HG02973 (cell line): ENCODE measurements around the gene TWNK.
"Not testable (repeated sequence)": the region's sequence is repeated elsewhere in the genome, so short reads cannot be mapped to it uniquely, and the experiment has no call there.

Source experiments
- ATAC-seq: cut with Tn5 transposase; IDR thresholded peaks from one replicate; pipeline ENCODE4 v1.9.1; 2021; ENCODE audit warnings: moderate library complexity; ENCODE audit not compliant: unreplicated experiment

The TWNK gene

DNA sequence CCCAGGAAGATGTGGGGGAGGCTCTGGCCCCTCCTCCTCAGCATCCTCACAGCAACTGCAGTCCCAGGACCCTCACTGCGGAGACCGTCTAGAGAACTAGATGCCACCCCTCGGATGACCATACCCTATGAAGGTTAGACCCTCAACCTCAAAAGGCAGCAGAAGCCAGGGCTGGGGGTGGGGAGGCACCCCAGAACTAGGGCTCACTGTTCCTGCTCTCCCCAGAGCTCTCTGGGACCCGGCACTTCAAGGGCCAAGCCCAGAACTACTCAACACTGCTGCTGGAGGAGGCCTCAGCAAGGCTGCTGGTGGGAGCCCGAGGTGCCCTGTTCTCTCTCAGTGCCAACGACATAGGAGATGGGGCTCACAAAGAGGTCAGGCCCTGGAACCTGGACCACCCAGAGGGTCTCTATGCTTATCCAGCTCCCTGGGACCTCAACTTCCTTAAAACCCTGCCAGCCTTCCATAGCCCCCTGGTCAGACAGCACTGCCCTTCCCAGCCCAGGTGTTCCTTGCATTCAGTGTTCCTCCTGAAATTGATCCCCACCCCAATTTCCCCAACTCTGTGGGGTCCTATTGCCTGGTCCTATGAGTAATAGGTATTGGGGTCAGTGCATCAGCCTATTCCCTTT lies 14.3 kb upstream of the TWNK start:
- no peak for ATAC-seq

DNA sequence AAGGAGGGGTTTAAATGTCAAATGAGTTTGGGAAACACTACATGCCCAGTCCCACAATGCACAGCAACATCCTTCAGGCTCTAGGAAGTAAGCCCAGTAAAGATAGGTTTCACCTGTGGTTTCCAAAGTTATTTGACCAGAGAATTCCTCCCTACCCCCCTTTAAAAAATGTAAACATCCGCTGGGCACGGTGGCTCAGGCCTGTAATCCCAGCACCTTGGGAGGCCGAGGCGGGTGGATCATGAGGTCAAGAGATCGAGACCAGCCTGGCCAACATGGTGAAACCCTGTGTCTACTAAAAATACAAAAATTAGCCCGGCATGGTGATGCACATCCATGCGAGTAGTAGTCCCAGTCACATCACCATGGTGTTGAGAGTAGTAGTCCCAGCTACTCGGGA lies 11.9 kb upstream of the TWNK start:
- not testable (repeated sequence) for ATAC-seq

DNA sequence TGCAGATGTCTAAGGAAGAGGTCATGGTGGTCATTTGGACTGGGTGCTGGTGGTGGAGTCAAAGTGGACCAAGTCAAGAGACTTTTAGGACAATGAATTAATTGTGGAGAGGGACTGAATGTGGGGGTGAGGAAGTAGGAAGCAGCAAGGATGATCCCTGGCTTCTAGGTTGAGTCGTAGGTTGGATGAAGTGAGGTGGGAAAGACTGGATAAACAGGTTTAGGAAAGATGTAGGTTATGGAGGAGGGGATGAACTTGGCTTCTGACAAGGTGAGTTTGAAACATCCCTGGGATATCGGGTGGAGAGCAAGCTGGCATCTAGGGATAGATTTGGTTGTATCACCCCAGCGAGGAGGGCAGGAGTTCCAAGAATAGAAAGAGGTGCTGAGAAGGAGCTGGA lies 10.4 kb upstream of the TWNK start:
- ATAC-seq, result no peak

DNA sequence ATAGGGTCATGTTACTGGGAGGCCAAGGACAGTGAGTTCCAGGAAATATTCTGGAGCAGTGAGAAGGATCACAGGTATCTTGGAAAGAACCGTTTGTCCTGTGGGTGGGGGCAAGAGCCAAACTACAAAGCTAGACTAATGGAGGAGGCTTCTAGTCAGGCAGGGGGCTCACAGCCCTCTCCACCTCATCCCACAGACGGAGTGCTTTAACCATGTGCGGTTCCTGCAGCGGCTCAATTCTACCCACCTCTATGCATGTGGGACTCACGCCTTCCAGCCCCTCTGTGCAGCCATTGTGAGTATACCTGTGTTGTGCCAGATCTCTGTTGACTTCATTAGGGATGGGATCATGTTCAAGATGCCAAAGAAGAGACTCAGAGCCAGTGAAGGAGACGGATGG lies 9.9 kb upstream of the TWNK start:
- ATAC-seq, result no peak

DNA sequence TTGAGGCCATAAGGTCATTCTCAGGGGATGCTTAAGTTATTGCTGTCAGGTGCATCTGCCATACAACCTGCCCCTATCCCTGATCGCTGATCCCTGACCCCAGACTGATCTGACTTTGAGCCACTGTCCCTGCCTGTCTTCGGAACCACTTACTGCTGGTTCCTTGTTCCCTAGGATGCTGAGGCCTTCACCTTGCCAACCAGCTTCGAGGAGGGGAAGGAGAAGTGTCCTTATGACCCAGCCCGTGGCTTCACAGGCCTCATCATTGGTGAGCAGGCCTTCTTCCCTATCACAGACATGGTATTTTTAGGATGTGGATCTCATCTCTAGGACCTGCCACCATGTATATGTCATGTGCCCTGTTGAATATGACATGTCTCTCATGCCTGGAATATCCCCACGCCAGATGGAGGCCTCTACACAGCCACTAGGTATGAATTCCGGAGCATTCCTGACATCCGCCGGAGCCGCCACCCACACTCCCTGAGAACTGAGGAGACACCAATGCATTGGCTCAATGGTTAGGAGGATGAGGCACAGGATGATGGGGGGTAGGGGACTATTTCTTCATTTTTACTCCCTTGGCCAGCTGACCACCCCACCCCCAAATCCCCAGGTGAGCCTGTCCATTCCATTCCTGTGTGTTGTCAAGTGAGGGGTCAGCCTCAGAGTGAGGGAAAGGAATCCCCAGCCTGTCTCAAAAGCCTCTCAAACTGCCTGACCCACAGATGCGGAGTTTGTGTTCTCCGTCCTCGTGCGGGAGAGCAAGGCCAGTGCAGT lies 9.0 kb upstream of the TWNK start:
- ATAC-seq, result no peak

DNA sequence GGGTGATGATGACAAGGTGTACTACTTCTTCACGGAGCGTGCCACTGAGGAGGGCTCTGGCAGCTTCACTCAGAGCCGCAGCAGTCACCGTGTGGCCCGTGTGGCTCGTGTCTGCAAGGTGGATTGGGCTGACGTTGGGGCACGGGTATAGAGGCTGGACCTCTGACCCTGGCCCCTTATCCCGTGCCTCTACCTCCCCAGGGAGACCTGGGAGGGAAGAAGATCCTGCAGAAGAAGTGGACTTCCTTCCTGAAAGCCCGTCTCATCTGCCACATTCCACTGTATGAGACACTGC lies 8.5 kb upstream of the TWNK start:
- no peak for ATAC-seq

- ATAC-seq, result no peak
Measured at GRCh38 chr10:100979791-100980272, 7.5 kb upstream of the TWNK start.

DNA sequence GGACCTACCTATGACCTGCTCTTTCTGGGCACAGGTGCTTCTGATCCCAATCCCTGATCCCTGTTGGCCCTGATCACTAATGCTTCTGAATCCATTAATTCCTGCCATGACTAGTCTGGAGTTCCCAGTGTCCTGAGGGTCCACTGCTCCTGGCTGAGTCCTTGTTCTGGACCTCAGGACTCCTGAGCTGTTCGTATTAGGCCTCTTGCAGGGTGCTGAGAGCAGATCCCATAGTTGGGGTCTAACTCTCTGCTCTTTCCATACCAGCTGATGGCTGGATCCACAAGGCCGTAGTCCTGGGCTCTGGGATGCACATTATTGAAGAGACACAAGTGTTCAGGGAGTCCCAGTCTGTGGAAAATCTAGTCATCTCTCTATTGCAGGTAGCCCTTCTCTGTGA lies 7.0 kb upstream of the TWNK start:
- no peak for ATAC-seq

GRCh38 chr10:100980711-100981110 lies 6.6 kb upstream of the TWNK start:
- ATAC-seq, result no peak

- no peak for ATAC-seq
Measured at GRCh38 chr10:100981178-100981772, 6.1 kb upstream of the TWNK start.

GRCh38 chr10:100982916-100983830 lies 4.2 kb upstream of the TWNK start:
- no peak for ATAC-seq

- no peak for ATAC-seq
Measured at GRCh38 chr10:100983868-100984671, 3.3 kb upstream of the TWNK start.

- no peak for ATAC-seq
Measured at GRCh38 chr10:100984672-100985177, 2.6 kb upstream of the TWNK start.

DNA sequence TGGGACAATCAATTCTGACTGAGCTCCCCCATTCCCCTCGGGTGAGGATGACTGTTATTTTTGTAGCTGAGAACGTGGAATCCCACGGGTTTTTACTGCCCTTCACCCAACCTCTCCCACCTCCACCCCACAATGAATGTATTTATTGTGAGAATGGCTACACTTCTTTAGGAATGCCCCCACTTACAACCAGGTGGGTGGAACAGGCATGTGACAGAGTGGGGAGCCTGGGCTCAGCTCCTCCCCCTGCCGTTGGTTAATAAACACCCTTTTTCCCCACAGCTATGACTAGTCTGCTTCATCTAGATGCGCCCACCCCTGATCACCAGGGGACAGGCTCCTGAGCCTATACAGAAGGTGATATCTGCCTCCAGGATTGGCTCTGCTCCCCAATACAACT lies 2.0 kb upstream of the TWNK start:
- ATAC-seq, result no peak

GRCh38 chr10:100986623-100986951 lies 756 bp upstream of the TWNK start:
- no peak for ATAC-seq

DNA sequence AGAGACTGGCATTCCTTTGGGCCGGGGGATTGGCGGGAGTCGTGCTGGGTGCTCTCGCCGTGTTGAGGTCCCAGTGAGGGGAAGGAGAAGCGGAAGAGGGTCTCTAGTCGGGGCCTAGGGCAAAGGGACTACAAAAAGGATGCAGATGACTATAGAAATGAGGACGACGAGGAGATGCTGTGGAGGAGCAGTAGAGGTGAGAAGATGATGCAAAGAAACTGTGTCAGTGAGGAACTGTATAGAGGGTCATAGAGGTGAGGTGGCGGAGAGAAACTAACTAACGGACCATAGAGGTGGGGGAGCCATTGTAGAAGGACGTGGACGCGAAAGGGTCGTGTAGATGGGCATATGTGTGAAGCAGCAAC lies 324 bp downstream of the TWNK start:
- ATAC-seq, result no peak

- no peak for ATAC-seq
Measured at GRCh38 chr10:100988166-100988565, 823 bp downstream of the TWNK start.

- ATAC-seq, result no peak
Measured at GRCh38 chr10:100989088-100989487, 1.7 kb downstream of the TWNK start.

- no peak for ATAC-seq
Measured at GRCh38 chr10:100993986-100994708, 6.8 kb downstream of the TWNK start.

DNA sequence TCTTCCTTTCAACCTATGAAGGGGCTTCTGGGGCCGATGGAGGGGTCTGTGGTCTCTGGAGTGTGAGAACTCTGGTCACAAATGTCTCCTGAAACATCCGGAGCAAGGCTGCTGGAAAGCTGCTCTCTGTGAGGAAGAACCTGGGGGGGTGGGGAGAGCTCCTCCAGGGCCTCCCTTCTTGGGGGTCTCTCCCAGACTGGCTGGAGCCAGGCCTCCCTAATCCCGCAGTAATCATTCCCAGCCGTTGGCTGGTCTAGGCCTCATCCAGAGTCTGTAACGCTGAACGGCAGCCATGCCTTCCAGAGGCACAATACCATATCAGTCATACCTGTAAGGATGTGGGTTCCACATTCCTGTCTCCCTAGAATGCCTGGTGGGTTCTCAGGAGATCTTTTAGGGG lies 7.8 kb downstream of the TWNK start:
- no peak for ATAC-seq
